ENCODE results near the gene ANK3. TPM values are rescaled to one million over a fixed set of nuclear protein-coding genes. Genes with fewer than 3 reads are reported as not detected.

Gene ANK3
- polyA plus RNA-seq, 1 donor (not counting 4 experiments of a cell fraction or from before 2014, with no cell fraction given), result 8.3 TPM

GRCh38 chr10:60281331-60281730 is 108.3 kb downstream of the ANK3 start:
- Histone ChIP-seq H3K4me2 (ENCODE audit: control insufficient read depth, extremely low read depth, insufficient read depth, low read depth, low read length) (no peak overlapping the region), H3K9ac (ENCODE audit: control insufficient read depth, extremely low read depth, insufficient read depth, low read length) (no peak overlapping the region), H3K9me1 (ENCODE audit: control insufficient read depth, extremely low read depth, insufficient read depth, low read length) (no peaks in the 10 kb centered on the region), H3K4me1 (ENCODE audit: control insufficient read depth, extremely low read depth, insufficient read depth, low read length) (no peaks in the 10 kb centered on the region), H3K9me3 (ENCODE audit: control insufficient read depth, low read depth, low read length) (no peaks in the 10 kb centered on the region), H2AFZ (ENCODE audit: control insufficient read depth, low read length) (no peak overlapping the region), H3K27ac (ENCODE audit: control insufficient read depth, insufficient read depth, low read length) (no peak overlapping the region), H4K20me1 (ENCODE audit: control insufficient read depth, extremely low read depth, insufficient read depth, low read length) (no peaks in the 10 kb centered on the region), H3K36me3 (ENCODE audit: control insufficient read depth in 2 of 2, extremely low read depth in 1 of 2, insufficient read depth in 2 of 2, low read length in 2 of 2) (no peaks in the 10 kb centered on the region), H3K79me2 (ENCODE audit: control insufficient read depth, insufficient read depth, low read length) (no peaks in the 10 kb centered on the region), H3K4me3 (ENCODE audit: control insufficient read depth in 2 of 3, extremely low read depth in 1 of 3, insufficient read depth in 2 of 3, low read depth in 1 of 3, low read length in 3 of 3) (no peak overlapping the region), H3K27me3 (ENCODE audit: control insufficient read depth, extremely low read depth, insufficient read depth, low read length) (no peaks in the 10 kb centered on the region)
- DNase-seq (ENCODE audit: low read depth, low spot score) (no peak), FAIRE-seq (no peak)
- dilution Hi-C loops (cut with MboI; ENCODE audit: extremely low pct_ligation_motif_present, low sequenced_read_pairs), result no loop called here
- no peak for TF ChIP-seq CTCF (optimal IDR thresholded peaks at IDR 0.05 in 1 of 3, IDR thresholded peaks at IDR 0.05 in 1 of 3, conservative IDR thresholded peaks at IDR 0.05 in 1 of 3; ENCODE audit: extremely low read depth in 1 of 3, insufficient read depth in 2 of 3, low read length in 3 of 3)
- TF ChIP-seq EZH2 (IDR thresholded peaks at IDR 0.05; ENCODE audit: low read length), result no peak

GRCh38 chr10:60280475-60280874 is 109.2 kb downstream of the ANK3 start:
- H3K9me3 ChIP-seq (ENCODE audit: control insufficient read depth, low read depth, low read length), result no peaks in the 10 kb centered on the region
- no peak overlapping the region for H2AFZ ChIP-seq (ENCODE audit: control insufficient read depth, low read length)
- H3K79me2 ChIP-seq (ENCODE audit: control insufficient read depth, insufficient read depth, low read length), result no peaks in the 10 kb centered on the region
- no peak overlapping the region for H3K4me3 ChIP-seq (ENCODE audit: control insufficient read depth in 2 of 3, extremely low read depth in 1 of 3, insufficient read depth in 2 of 3, low read depth in 1 of 3, low read length in 3 of 3)
- H3K36me3 ChIP-seq (ENCODE audit: control insufficient read depth in 2 of 2, extremely low read depth in 1 of 2, insufficient read depth in 2 of 2, low read length in 2 of 2), result no peaks in the 10 kb centered on the region
- H3K27me3 ChIP-seq (ENCODE audit: control insufficient read depth, extremely low read depth, insufficient read depth, low read length), result no peaks in the 10 kb centered on the region
- no peaks in the 10 kb centered on the region for H4K20me1 ChIP-seq (ENCODE audit: control insufficient read depth, extremely low read depth, insufficient read depth, low read length)
- DNase-seq (ENCODE audit: low read depth, low spot score) (no peak), FAIRE-seq (no peak)
- dilution Hi-C loops (cut with MboI; ENCODE audit: extremely low pct_ligation_motif_present, low sequenced_read_pairs), result no loop called here
- H3K27ac ChIP-seq (ENCODE audit: control insufficient read depth, insufficient read depth, low read length), result no peak overlapping the region
- no peak overlapping the region for H3K9ac ChIP-seq (ENCODE audit: control insufficient read depth, extremely low read depth, insufficient read depth, low read length)
- TF ChIP-seq EZH2 (IDR thresholded peaks at IDR 0.05; ENCODE audit: low read length) (no peak), CTCF (optimal IDR thresholded peaks at IDR 0.05 in 1 of 3, IDR thresholded peaks at IDR 0.05 in 1 of 3, conservative IDR thresholded peaks at IDR 0.05 in 1 of 3; ENCODE audit: extremely low read depth in 1 of 3, insufficient read depth in 2 of 3, low read length in 3 of 3) (no peak)
- H3K4me2 ChIP-seq (ENCODE audit: control insufficient read depth, extremely low read depth, insufficient read depth, low read depth, low read length), result no peak overlapping the region
- H3K4me1 ChIP-seq (ENCODE audit: control insufficient read depth, extremely low read depth, insufficient read depth, low read length), result no peaks in the 10 kb centered on the region
- no peaks in the 10 kb centered on the region for H3K9me1 ChIP-seq (ENCODE audit: control insufficient read depth, extremely low read depth, insufficient read depth, low read length)

All from keratinocyte (primary cell).